OCI-LY3 (cell line): ENCODE results near the gene CD164.

Experiments
- CTCF ChIP-seq: fragments of 200-600, 300-600 bp; sonication (generic); IDR thresholded peaks from 2 replicates; pipeline ENCODE4 v1.5.1; 2014; ENCODE audit warnings: antibody characterized with exemption, low read length, low read depth
- EZH2phosphoT487 ChIP-seq: fragments of 200-600 bp; shearing (Covaris generic); IDR thresholded peaks from 2 replicates; pipeline ENCODE4 v1.6.1; 2018; ENCODE audit warnings: antibody characterized with exemption, mixed run types, low read depth

- no peak for TF ChIP-seq EZH2phosphoT487
- TF ChIP-seq CTCF, result no peak
These were observed 28.8 kb upstream of the CD164 start for GRCh38 chr6:109411034-109411433.
